GM19035 (cell line): Measurements from ENCODE around the gene SAP30BP.
"Not testable (repeated sequence)": the region's sequence is repeated elsewhere in the genome, so short reads cannot be mapped to it uniquely, and the experiment has no call there.

Experiments used
- ATAC-seq: cut with Tn5 transposase; IDR thresholded peaks from one replicate; pipeline ENCODE4 v1.9.1; 2021; ENCODE audit not compliant: unreplicated experiment

The SAP30BP gene

GRCh38 chr17:75633486-75634375 is 33.4 kb upstream of the SAP30BP start:
- ATAC-seq, result no peak

GRCh38 chr17:75634376-75634740 is 32.8 kb upstream of the SAP30BP start:
- ATAC-seq, result no peak

GRCh38 chr17:75634754-75635609 is 32.2 kb upstream of the SAP30BP start:
- ATAC-seq, result no peak

- no peak for ATAC-seq
These were observed 31.4 kb upstream of the SAP30BP start for GRCh38 chr17:75635610-75636202.

- no peak for ATAC-seq
These were observed 30.6 kb upstream of the SAP30BP start for GRCh38 chr17:75636381-75637142.

GRCh38 chr17:75637143-75637538 is 30.0 kb upstream of the SAP30BP start:
- ATAC-seq, result no peak

GRCh38 chr17:75637551-75637950 is 29.6 kb upstream of the SAP30BP start:
- no peak for ATAC-seq

GRCh38 chr17:75638039-75638438 is 29.1 kb upstream of the SAP30BP start:
- not testable (repeated sequence) for ATAC-seq

- ATAC-seq, result no peak
These were observed 28.2 kb upstream of the SAP30BP start for GRCh38 chr17:75638893-75639292.

GRCh38 chr17:75639327-75639726 is 27.8 kb upstream of the SAP30BP start:
- ATAC-seq, result no peak

GRCh38 chr17:75639771-75640555 is 27.2 kb upstream of the SAP30BP start:
- no peak for ATAC-seq

- ATAC-seq, result no peak
These were observed 26.5 kb upstream of the SAP30BP start for GRCh38 chr17:75640556-75641119.

GRCh38 chr17:75641343-75641742 is 25.8 kb upstream of the SAP30BP start:
- ATAC-seq, result no peak

GRCh38 chr17:75642182-75642783 is 24.9 kb upstream of the SAP30BP start:
- no peak for ATAC-seq

- no peak for ATAC-seq
These were observed 24.1 kb upstream of the SAP30BP start for GRCh38 chr17:75642784-75643642.

- no peak for ATAC-seq
These were observed 23.5 kb upstream of the SAP30BP start for GRCh38 chr17:75643643-75644017.

GRCh38 chr17:75645501-75645888 is 21.6 kb upstream of the SAP30BP start:
- no peak for ATAC-seq

GRCh38 chr17:75645889-75646637 is 21.1 kb upstream of the SAP30BP start:
- no peak for ATAC-seq
